RPMI8226 (cell line): ENCODE measurements around the gene PSORS1C2.

Experiments used
- DNase-seq: peaks from one replicate; pipeline ENCODE4 v3.0.0-alpha.2; 2015

PSORS1C2 gene

GRCh38 chr6:31111712-31112111, 27.2 kb downstream of the PSORS1C2 start:
- no peak for DNase-seq

- no peak for DNase-seq
Observed at GRCh38 chr6:31110825-31111582, 27.9 kb downstream of the PSORS1C2 start.

GRCh38 chr6:31107052-31107451, 31.8 kb downstream of the PSORS1C2 start:
- DNase-seq, result no peak

- DNase-seq, result no peak
Observed at GRCh38 chr6:31103136-31103535, 35.7 kb downstream of the PSORS1C2 start.

- DNase-seq, result no peak
Observed at GRCh38 chr6:31098449-31098938, 40.4 kb downstream of the PSORS1C2 start.

- peak; percentile 79 for DNase-seq
Observed at GRCh38 chr6:31096656-31097055, 42.2 kb downstream of the PSORS1C2 start.

GRCh38 chr6:31096215-31096614, 42.7 kb downstream of the PSORS1C2 start:
- DNase-seq, result no peak

- DNase-seq, result peak; percentile 92
Observed at GRCh38 chr6:31094389-31094881, 44.4 kb downstream of the PSORS1C2 start.

- DNase-seq, result no peak
Observed at GRCh38 chr6:31092769-31093505, 45.9 kb downstream of the PSORS1C2 start.

- DNase-seq, result no peak
Observed at GRCh38 chr6:31092238-31092637, 46.6 kb downstream of the PSORS1C2 start.

GRCh38 chr6:31091680-31092079, 47.2 kb downstream of the PSORS1C2 start:
- no peak for DNase-seq

GRCh38 chr6:31090973-31091364, 47.9 kb downstream of the PSORS1C2 start:
- DNase-seq, result no peak

- DNase-seq, result no peak
Observed at GRCh38 chr6:31090275-31090972, 48.4 kb downstream of the PSORS1C2 start.
